ENCODE results near the gene CDK5RAP2.

Gene CDK5RAP2

GRCh38 chr9:120587328-120587727 lies 7.4 kb upstream of the CDK5RAP2 start:
- TF ChIP-seq ZFX (IDR thresholded peaks at IDR 0.05) = no peak
- no peak for TF ChIP-seq CTCF (conservative IDR thresholded peaks at IDR 0.05)
- no peak overlapping the region for H3K27ac ChIP-seq

GRCh38 chr9:120583958-120584369 lies 4.0 kb upstream of the CDK5RAP2 start:
- H3K27ac ChIP-seq = no peak overlapping the region
- TF ChIP-seq CTCF (conservative IDR thresholded peaks at IDR 0.05) (no peak), ZFX (IDR thresholded peaks at IDR 0.05) (no peak)

GRCh38 chr9:120579139-120580050 lies 572 bp downstream of the CDK5RAP2 start:
- TF ChIP-seq ZFX (IDR thresholded peaks at IDR 0.05) (no peak), CTCF (conservative IDR thresholded peaks at IDR 0.05) (no peak)
- H3K27ac ChIP-seq = peak overlapping the region; percentile 86

- no peak for TF ChIP-seq ZFX (IDR thresholded peaks at IDR 0.05)
- no peak for TF ChIP-seq CTCF (conservative IDR thresholded peaks at IDR 0.05)
- no peak overlapping the region for H3K27ac ChIP-seq
Observed at GRCh38 chr9:120574473-120574872, 5.5 kb downstream of the CDK5RAP2 start.

GRCh38 chr9:120572472-120572871 lies 7.5 kb downstream of the CDK5RAP2 start:
- no peak overlapping the region; the same call in 1 of the 2 replicates for H3K27ac ChIP-seq
- TF ChIP-seq ZFX (IDR thresholded peaks at IDR 0.05) (no peak), CTCF (conservative IDR thresholded peaks at IDR 0.05) (no peak)

GRCh38 chr9:120571443-120572257 lies 8.3 kb downstream of the CDK5RAP2 start:
- TF ChIP-seq ZFX (IDR thresholded peaks at IDR 0.05) = no peak
- no peak for TF ChIP-seq CTCF (conservative IDR thresholded peaks at IDR 0.05)
- H3K27ac ChIP-seq = peak overlapping the region; percentile 68

GRCh38 chr9:120570296-120570695 lies 9.7 kb downstream of the CDK5RAP2 start:
- TF ChIP-seq CTCF (conservative IDR thresholded peaks at IDR 0.05) = no peak
- TF ChIP-seq ZFX (IDR thresholded peaks at IDR 0.05) = no peak

More at GRCh38 chr9:120570296-120570695, 9.7 kb downstream of the CDK5RAP2 start:
- H3K27ac ChIP-seq = peak overlapping the region; percentile 68

Measured in C4-2B (cell line).